ENCODE data around the gene COQ5. TPM values are rescaled to one million over a fixed set of nuclear protein-coding genes. Genes with fewer than 3 reads are reported as not detected.

COQ5 gene
- total RNA-seq, 1 donor from 2014 or later, result 38.5 TPM

- TF ChIP-seq CTCF (conservative IDR thresholded peaks at IDR 0.05), result no peak
- peaks cover 16% of the 10 kb centered on the region for H3K4me1 Mint-ChIP-seq
- no peak for DNase-seq (ENCODE audit: low read depth, low spot score)
- no peaks in the 10 kb centered on the region for H3K9me3 Mint-ChIP-seq
- H3K4me3 Mint-ChIP-seq, result no peak overlapping the region
- H3K27me3 Mint-ChIP-seq (ENCODE audit: low read depth), result no peaks in the 10 kb centered on the region
- peaks cover 7% of the 10 kb centered on the region for H3K36me3 Mint-ChIP-seq (ENCODE audit: low read depth)
- H3K27ac Mint-ChIP-seq (ENCODE audit: unreplicated experiment), result no peak overlapping the region
Measured at GRCh38 chr12:120485961-120486881, 42.7 kb downstream of the COQ5 start.

GRCh38 chr12:120483621-120484020 lies 45.3 kb downstream of the COQ5 start:
- Mint-ChIP-seq H3K4me3 (no peak overlapping the region), H3K27ac (ENCODE audit: unreplicated experiment) (no peak overlapping the region), H3K4me1 (peaks cover 29% of the 10 kb centered on the region), H3K27me3 (ENCODE audit: low read depth) (no peaks in the 10 kb centered on the region), H3K9me3 (no peaks in the 10 kb centered on the region), H3K36me3 (ENCODE audit: low read depth) (peaks cover 3% of the 10 kb centered on the region)
- DNase-seq (ENCODE audit: low read depth, low spot score), result no peak
- TF ChIP-seq CTCF (conservative IDR thresholded peaks at IDR 0.05), result no peak

- Mint-ChIP-seq H3K27me3 (ENCODE audit: low read depth) (no peaks in the 10 kb centered on the region), H3K9me3 (no peaks in the 10 kb centered on the region), H3K4me1 (peaks cover 21% of the 10 kb centered on the region), H3K36me3 (ENCODE audit: low read depth) (no peaks in the 10 kb centered on the region), H3K4me3 (no peak overlapping the region), H3K27ac (ENCODE audit: unreplicated experiment) (no peak overlapping the region)
- DNase-seq (ENCODE audit: low read depth, low spot score), result no peak
- no peak for TF ChIP-seq CTCF (conservative IDR thresholded peaks at IDR 0.05)
Measured at GRCh38 chr12:120481022-120481767, 47.8 kb downstream of the COQ5 start.

GRCh38 chr12:120480211-120480610 lies 48.7 kb downstream of the COQ5 start:
- Mint-ChIP-seq H3K27me3 (ENCODE audit: low read depth) (no peaks in the 10 kb centered on the region), H3K4me1 (peaks cover 27% of the 10 kb centered on the region), H3K4me3 (no peak overlapping the region), H3K9me3 (no peaks in the 10 kb centered on the region), H3K27ac (ENCODE audit: unreplicated experiment) (peak overlapping the region; percentile 38), H3K36me3 (ENCODE audit: low read depth) (no peaks in the 10 kb centered on the region)
- no peak for TF ChIP-seq CTCF (conservative IDR thresholded peaks at IDR 0.05)
- no peak for DNase-seq (ENCODE audit: low read depth, low spot score)

- Mint-ChIP-seq H3K36me3 (ENCODE audit: low read depth) (no peaks in the 10 kb centered on the region), H3K27ac (ENCODE audit: unreplicated experiment) (no peak overlapping the region), H3K4me3 (peak overlapping the region; percentile 29), H3K4me1 (peaks cover 32% of the 10 kb centered on the region), H3K27me3 (ENCODE audit: low read depth) (no peaks in the 10 kb centered on the region), H3K9me3 (no peaks in the 10 kb centered on the region)
- no peak for TF ChIP-seq CTCF (conservative IDR thresholded peaks at IDR 0.05)
- no peak for DNase-seq (ENCODE audit: low read depth, low spot score)
Measured at GRCh38 chr12:120479458-120479857, 49.5 kb downstream of the COQ5 start.

Data from neural crest cell (in vitro differentiated cells).